IPS-15b (cell line): ENCODE results near the gene USF1.
"Not testable (repeated sequence)": the region's sequence is repeated elsewhere in the genome, so short reads cannot be mapped to it uniquely, and the experiment has no call there.

ENCODE experiments used
- H3K27me3 ChIP-seq: one replicate; pipeline ENCODE4 v1.6.1; 2013; ENCODE audit warnings: low read length; ENCODE audit not compliant: control insufficient read depth, insufficient read depth
- H3K36me3 ChIP-seq: one replicate; pipeline ENCODE4 v1.6.1; 2013; ENCODE audit warnings: low read length; ENCODE audit not compliant: control insufficient read depth, insufficient read depth
- H3K4me1 ChIP-seq: one replicate; pipeline ENCODE4 v1.6.1; 2013; ENCODE audit warnings: mild to moderate bottlenecking, low read length; ENCODE audit not compliant: control insufficient read depth, insufficient read depth
- H3K4me3 ChIP-seq: one replicate; pipeline ENCODE4 v1.5.1; 2013; ENCODE audit warnings: low read depth, low read length
- H3K9ac ChIP-seq: one replicate; pipeline ENCODE4 v1.6.1; 2013; ENCODE audit warnings: low read depth, mild to moderate bottlenecking, low read length
- H3K9me3 ChIP-seq: one replicate; pipeline ENCODE4 v1.6.1; 2013; ENCODE audit warnings: mild to moderate bottlenecking, low read length; ENCODE audit not compliant: control insufficient read depth, insufficient read depth

The USF1 gene

DNA sequence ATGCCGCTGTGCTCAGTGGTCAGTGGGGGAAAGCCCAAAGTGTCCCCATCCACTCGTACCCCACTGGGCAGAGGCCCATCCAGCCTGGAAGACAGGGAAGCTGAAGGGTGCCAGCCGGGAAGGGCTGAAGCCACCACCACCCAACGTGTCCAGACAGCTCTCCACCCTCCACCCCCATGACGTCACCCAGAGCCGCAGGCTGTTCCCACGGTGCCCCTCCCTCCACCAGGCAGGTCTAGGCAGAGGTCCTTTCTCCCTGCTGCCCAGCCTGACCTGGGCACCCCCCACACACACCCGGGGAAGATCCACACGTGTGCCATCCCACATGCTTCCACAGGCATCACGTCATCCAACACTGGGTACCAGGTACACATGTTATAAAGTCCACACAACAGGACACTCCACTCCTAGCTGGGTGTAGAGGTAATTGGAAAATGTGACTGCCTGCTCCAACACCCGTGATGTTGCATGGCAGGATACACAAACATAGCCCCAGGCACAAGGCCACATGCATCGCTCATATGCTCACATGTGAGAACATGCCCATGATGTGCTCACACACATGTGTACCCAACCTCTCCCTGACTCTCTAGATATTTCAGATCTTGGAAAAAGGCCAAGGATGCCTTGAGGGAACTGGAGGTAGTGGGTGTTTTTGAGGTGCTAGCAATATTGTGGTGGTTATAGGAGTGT is 29.0 kb upstream of the USF1 start:
- no peaks in the 10 kb centered on the region for H3K9me3 ChIP-seq
- H3K27me3 ChIP-seq: no peaks in the 10 kb centered on the region
- H3K4me3 ChIP-seq: no peak overlapping the region
- H3K4me1 ChIP-seq: no peaks in the 10 kb centered on the region
- H3K36me3 ChIP-seq: no peaks in the 10 kb centered on the region
- no peak overlapping the region for H3K9ac ChIP-seq

DNA sequence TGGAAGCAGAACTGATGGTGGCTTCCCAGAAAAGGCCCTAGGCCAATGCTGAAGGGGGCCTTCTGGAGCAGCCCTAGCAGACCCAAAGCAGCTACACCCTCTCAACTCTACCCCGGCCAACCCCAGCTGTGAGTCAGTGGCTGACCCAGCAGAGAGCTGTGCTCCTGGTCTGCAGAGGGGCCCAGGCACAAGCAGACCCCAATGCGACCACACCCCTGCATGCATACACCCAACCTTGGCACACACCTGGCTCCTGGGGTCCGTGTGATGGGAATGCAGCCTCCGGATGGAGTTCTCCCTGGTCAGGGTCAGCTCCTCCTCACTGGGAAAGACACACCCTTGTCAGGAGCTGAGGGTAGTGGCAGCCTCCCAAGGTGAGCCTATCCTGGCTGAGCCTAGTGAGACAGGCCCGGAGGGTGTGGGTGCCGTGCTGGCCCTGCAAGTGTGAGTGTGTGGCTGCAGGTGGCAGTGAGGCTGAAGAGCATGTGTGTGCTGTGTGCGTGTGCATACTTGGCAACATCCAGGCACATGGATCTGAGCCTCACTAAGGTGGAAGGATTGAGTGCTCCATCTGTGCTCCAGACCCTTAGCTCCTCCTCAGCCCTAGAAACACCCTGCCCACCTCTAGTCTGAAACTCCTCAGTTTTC is 27.8 kb upstream of the USF1 start:
- Histone ChIP-seq H3K36me3 (no peaks in the 10 kb centered on the region), H3K4me3 (no peak overlapping the region), H3K9me3 (no peaks in the 10 kb centered on the region), H3K27me3 (no peaks in the 10 kb centered on the region), H3K9ac (no peak overlapping the region), H3K4me1 (no peaks in the 10 kb centered on the region)

DNA sequence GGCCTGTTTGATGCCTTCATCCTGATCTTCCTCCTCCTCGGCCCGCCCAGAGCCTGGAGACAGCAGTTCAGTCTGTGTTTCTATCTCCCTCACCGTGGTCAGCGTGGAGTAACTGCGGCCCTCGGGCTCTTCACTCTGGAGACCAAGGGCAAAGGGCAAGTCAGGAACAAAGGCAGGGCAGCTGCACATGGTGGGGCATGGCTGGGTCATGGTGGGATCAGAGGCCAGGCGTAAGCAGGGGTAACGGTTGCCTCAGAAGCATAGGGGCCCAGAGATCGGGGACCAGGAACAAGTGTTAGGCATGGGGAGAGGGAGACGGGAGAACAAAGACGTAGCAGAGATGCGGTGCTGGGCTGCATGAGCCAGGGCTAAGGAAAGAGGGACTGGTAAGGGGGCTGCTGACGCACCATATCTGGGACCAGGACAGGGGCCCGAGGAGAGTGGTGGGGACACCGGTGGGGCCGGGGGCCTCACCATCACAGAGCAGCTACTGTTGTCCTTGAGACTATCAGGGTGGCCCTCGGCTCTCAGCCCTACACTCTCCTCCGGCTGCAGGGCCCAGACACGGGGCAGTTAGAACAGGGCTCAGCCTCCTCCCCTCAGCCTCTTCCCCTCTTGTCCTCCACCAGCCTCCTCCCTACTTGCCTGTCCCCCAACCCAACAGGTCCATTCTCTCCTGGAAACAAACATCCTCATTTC is 27.1 kb upstream of the USF1 start:
- Histone ChIP-seq H3K4me3 (no peak overlapping the region), H3K9ac (no peak overlapping the region), H3K27me3 (no peaks in the 10 kb centered on the region), H3K4me1 (no peaks in the 10 kb centered on the region), H3K36me3 (no peaks in the 10 kb centered on the region), H3K9me3 (no peaks in the 10 kb centered on the region)

DNA sequence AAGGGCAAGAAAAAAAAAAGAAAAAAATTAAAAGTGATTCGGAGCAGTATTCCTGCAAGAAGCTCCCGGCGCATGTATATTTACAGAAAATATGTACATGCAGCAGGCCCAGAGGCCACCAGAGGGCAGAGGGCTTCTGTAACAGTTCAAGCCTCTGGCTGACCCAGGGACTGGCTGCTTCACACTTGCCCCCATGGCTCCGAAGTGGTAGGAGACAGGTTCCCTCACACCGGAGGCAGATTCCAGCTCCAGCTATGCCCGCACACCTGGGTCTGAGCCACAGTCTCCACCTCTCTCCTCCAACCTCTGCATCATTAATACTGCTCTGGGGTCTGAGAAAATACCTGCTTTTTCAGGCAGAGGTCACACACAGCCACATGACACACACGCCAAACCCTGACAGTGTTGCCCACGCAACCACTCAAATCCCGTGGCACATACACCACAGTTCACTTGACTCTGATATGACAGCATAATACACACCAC is 26.2 kb upstream of the USF1 start:
- no peaks in the 10 kb centered on the region for H3K4me1 ChIP-seq
- H3K4me3 ChIP-seq: no peak overlapping the region
- H3K9ac ChIP-seq: no peak overlapping the region

DNA sequence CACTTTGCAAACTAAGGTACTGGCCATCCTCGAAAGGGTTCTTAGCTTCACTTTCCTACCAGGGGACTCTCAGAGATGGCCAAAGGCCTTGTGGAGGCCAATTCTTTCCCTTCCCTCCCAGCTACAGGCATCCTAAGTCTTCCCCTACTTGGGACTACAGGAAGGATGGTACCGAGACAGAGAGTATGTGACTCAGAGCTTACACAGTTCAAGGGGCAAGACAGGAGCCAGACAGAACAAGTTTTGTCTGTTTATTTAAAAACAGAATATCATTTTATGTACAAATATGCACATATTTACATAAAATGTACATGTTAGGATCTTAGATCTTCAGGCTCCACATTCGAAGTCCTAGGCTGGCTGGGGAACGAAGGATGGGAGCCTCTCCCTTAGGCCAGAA is 25.0 kb upstream of the USF1 start:
- Histone ChIP-seq H3K9ac (no peak overlapping the region), H3K9me3 (no peaks in the 10 kb centered on the region), H3K4me1 (no peaks in the 10 kb centered on the region), H3K27me3 (peaks cover 2% of the 10 kb centered on the region), H3K4me3 (no peak overlapping the region), H3K36me3 (no peaks in the 10 kb centered on the region)

More for the DNA sequence above, 26.2 kb upstream of the USF1 start:
- H3K9me3 ChIP-seq: no peaks in the 10 kb centered on the region
- peaks cover 2% of the 10 kb centered on the region for H3K27me3 ChIP-seq
- no peaks in the 10 kb centered on the region for H3K36me3 ChIP-seq

DNA sequence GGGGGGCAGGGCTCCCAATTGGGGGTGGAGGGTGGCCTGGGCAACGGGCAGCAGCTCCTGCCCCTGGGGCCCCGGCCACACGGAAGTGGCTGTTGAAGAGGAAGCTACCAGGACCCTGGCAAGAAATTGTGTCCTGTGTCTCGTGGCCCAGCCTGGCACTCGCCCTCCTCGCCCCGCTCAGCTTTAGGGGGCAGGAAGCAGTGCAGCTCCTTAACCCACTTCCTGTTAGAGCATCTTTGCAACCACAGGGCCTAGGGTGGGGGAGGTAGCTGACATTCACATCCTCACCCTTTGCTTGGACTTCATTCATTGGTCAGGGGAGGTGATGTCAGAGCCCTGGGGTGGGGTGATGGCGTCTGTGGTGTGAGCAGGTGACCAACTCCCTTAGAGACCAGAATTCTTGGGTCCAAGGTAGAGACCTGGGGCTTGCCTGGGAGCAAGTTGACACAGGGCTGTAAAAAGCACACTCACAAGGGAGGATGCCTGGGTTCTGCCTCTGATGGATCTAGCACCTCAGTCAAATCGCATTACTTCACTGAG is 24.0 kb upstream of the USF1 start, which contains the start of gene ARHGAP30:
ARHGAP30 (minus strand) TSS at position 161 of the 540 bp plus-strand sequence. CDS start 267 bp downstream, outside the sequence.
- H3K27me3 ChIP-seq: peaks cover 2% of the 10 kb centered on the region
- no peak within 1 kb of the TSS for H3K4me3 ChIP-seq
- H3K9me3 ChIP-seq: no peaks in the 10 kb centered on the region
- no peaks in the 10 kb centered on the region for H3K36me3 ChIP-seq
- no peak within 1 kb of the TSS for H3K9ac ChIP-seq
- no peaks in the 10 kb centered on the region for H3K4me1 ChIP-seq

DNA sequence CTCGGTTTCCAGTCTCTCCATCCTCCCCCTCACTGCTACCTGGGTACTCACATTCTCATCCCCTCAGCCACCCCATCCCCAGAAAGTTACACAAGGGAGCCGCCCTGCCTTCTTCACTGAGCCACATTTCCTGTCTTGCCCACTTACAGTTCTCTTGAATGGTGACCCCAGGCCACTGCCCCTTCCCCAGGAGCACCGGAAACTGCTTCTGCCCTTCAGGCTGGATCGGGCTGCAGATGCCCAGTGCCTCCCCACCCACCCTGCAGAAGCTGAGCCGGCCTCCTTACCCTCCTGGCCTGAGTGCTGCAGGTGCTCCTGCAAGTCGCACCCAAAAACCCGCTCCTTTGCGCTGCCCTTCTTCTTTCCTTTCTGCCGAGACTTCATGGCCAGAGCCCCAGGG is 23.5 kb upstream of the USF1 start:
- Histone ChIP-seq H3K4me3 (no peak overlapping the region), H3K27me3 (peaks cover 2% of the 10 kb centered on the region), H3K4me1 (peaks cover under 1% of the 10 kb centered on the region), H3K9me3 (no peaks in the 10 kb centered on the region), H3K9ac (no peak overlapping the region), H3K36me3 (no peaks in the 10 kb centered on the region)

DNA sequence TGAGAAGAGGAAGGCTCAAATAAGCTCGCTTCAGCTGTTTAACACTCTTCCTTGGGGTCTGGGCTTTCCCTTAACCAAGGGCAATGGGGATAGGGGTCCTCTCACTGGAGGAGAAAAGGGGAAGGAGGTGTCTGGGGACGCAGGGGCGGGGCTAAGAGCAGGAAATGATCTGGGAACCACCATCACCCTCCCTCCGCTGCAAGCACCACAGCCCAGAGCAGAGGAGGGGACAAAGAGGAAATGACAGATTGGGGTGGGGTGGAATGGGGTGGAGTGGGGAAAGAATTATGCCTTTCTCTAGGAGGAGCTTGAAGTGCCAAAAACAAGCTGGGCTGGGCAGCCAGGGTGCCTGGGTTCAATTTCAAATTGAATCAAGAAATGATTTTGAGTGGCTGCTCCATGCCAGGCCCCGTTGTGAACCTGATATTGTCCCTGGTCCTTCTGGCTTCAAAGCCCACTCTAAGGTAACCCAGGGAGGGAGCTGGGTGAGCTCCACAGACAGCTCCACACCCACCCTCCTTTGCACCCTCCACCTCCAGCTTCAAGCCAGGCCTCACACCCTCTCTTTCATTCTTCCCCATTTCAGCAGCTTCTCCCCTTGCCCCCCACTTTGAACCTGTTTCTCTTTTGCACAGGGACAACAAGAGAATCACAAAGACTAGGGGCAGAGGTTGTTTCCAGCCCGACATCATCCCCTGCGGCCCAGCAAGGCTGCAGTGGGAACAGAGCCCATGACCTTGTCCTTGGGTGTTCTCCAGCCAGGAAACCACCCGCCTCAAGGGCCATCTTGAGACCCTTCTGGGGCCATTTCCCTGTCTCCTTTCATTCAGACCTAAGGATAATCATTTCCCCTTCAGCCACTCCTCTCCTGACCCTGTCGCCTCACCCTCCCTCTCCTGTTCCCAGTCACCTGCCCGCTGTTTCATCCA is 22.8 kb upstream of the USF1 start:
- Histone ChIP-seq H3K4me3 (no peak overlapping the region), H3K4me1 (peaks cover 2% of the 10 kb centered on the region), H3K36me3 (no peaks in the 10 kb centered on the region), H3K27me3 (peaks cover 2% of the 10 kb centered on the region), H3K9me3 (no peaks in the 10 kb centered on the region), H3K9ac (no peak overlapping the region)

DNA sequence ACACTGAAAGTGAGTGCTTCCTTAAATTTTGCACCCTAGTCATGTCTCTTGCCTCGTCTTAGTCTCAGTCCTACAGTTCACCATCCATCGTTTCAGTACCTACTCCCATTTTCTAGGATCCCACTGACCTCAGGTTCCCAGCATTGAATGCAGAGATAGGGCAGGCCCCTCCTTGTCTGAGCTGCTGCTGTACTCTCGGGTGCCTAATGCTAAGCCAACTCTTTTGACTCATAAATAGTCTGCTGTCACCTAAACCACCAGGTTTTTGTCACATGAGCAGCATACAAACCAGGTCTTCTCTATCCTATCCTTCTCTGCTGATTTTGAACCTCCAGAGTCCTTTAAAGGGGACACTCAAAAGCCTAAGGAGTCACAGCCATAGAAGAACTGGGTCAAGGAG is 20.9 kb upstream of the USF1 start:
- H3K36me3 ChIP-seq: no peaks in the 10 kb centered on the region
- H3K9ac ChIP-seq: no peak overlapping the region
- no peaks in the 10 kb centered on the region for H3K9me3 ChIP-seq
- peaks cover 2% of the 10 kb centered on the region for H3K27me3 ChIP-seq
- H3K4me3 ChIP-seq: no peak overlapping the region
- peaks cover 2% of the 10 kb centered on the region for H3K4me1 ChIP-seq

DNA sequence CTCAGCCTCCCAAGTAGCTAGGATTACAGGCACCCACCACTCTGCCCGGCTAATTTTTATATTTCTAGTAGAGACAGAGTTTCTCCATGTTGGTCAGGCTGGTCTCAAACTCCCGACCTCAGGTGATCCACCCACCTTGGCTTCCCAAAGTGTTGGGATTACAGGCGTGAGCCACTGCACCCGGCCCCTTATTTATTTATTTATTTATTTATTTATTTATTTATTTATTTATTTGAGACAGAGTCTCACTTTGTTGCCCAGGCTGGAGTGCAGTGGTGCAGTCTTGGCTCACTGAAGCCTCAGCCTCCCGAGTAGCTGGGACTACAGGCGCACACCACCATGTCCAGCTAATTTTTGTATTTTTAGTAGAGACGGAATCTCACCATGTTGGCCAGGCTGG is 19.9 kb upstream of the USF1 start:
- not testable (repeated sequence) for H3K27me3 ChIP-seq, H3K9me3 ChIP-seq, H3K4me3 ChIP-seq, H3K4me1 ChIP-seq, H3K36me3 ChIP-seq, H3K9ac ChIP-seq

DNA sequence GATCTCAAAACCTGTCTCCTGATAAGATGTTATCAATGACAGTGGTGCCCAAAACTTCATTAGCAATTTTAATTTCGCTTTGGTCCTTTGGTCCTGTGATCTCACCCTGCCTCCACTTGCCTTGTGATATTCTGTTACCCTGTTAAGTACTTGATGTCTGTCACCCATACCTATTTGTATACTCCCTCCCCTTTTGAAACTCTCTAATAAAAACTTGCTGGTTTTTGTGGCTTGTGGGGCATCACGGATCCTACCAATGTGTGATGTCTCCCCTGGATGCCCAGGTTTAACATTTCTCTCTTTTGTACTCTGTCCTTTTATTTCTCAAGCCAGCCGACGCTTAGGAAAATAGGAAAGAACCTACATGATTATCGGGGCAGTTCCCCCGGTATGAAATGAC is 18.2 kb upstream of the USF1 start:
- H3K4me3 ChIP-seq, H3K27me3 ChIP-seq, H3K4me1 ChIP-seq, H3K9me3 ChIP-seq, H3K36me3 ChIP-seq, H3K9ac ChIP-seq: not testable (repeated sequence)
